GM19372 (cell line): ENCODE results near the gene ZNF746.

Experiments used
- ATAC-seq: cut with Tn5 transposase; IDR thresholded peaks from one replicate; pipeline ENCODE4 v1.9.1; 2021; ENCODE audit warnings: mild to moderate bottlenecking, low read depth, moderate library complexity; ENCODE audit not compliant: unreplicated experiment

The ZNF746 gene

GRCh38 chr7:149493366-149493765, 4.2 kb downstream of the ZNF746 start:
- ATAC-seq: no peak

GRCh38 chr7:149490083-149490760, 7.4 kb downstream of the ZNF746 start:
- ATAC-seq: no peak

- ATAC-seq: no peak
These were observed 8.1 kb downstream of the ZNF746 start for GRCh38 chr7:149489391-149490024.

- ATAC-seq: no peak
These were observed 18.0 kb downstream of the ZNF746 start for GRCh38 chr7:149479568-149479967.

GRCh38 chr7:149478754-149479153, 18.9 kb downstream of the ZNF746 start:
- ATAC-seq: no peak

GRCh38 chr7:149477494-149478443, 19.8 kb downstream of the ZNF746 start:
- no peak for ATAC-seq

- ATAC-seq: no peak
These were observed 20.8 kb downstream of the ZNF746 start for GRCh38 chr7:149476791-149477190.

- no peak for ATAC-seq
These were observed 22.2 kb downstream of the ZNF746 start for GRCh38 chr7:149475121-149476045.

- no peak for ATAC-seq
These were observed 23.1 kb downstream of the ZNF746 start for GRCh38 chr7:149474309-149475120.

GRCh38 chr7:149473251-149473650, 24.4 kb downstream of the ZNF746 start:
- no peak for ATAC-seq

GRCh38 chr7:149471289-149471953, 26.2 kb downstream of the ZNF746 start:
- ATAC-seq: no peak

GRCh38 chr7:149469806-149470205, 27.8 kb downstream of the ZNF746 start:
- ATAC-seq: no peak

GRCh38 chr7:149468208-149468607, 29.4 kb downstream of the ZNF746 start:
- no peak for ATAC-seq

GRCh38 chr7:149467321-149467859, 30.2 kb downstream of the ZNF746 start:
- ATAC-seq: no peak

- no peak for ATAC-seq
These were observed 31.2 kb downstream of the ZNF746 start for GRCh38 chr7:149466364-149466763.

GRCh38 chr7:149463500-149464161, 34.0 kb downstream of the ZNF746 start:
- no peak for ATAC-seq

GRCh38 chr7:149462101-149462520, 35.5 kb downstream of the ZNF746 start:
- ATAC-seq: no peak
